Measurements from ENCODE around the gene ATP11A. TPM values are rescaled to one million over a fixed set of nuclear protein-coding genes. Genes with fewer than 3 reads are reported as not detected.

ATP11A gene
- total RNA-seq, 2 donors from 2014 or later = 33.1 to 53.7 TPM

DNA sequence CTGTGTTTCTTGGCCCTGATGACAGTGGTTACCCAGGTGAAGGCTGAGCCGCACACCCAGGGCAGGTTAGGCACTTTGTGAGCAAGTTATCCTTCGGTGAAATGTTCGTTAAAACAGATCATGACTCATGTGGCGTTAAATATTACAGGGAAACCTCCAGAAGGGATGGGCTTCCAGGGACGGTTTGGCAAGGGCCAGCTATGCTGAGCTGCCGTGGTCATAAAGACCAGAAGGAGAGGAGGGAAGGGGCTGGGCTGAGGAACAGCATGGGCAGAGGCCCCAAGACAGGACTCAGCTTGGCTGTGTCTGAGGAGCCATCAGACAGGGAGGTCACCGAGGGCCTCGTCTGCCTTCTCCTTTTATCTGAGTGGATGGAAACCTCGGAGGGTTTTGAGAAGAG, 47.5 kb downstream of the ATP11A start:
- H3K9me3 Mint-ChIP-seq = no peaks in the 10 kb centered on the region

DNA sequence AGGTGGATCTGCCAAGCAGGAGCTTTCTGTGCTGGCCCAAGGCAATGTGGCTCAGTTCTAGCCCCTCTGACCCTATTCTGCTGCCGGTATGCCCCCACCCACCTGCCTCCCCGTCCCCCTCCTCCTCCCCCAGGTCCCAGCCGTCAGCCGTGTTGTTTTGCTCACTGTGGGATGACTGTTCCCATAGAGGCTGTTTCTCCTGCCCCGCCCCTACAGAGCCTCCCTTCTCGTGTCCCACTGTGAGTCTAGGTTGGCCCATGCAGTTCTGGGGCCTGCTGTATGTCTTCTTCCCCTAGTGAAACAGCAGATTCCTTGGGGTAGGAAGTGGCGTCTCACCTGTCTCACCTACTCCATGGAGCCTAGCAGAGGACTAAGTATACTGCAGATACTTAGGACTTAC, 48.8 kb downstream of the ATP11A start:
- no peak overlapping the region for H3K27ac Mint-ChIP-seq
- no peak for ATAC-seq
- H3K9me3 Mint-ChIP-seq = no peaks in the 10 kb centered on the region
- no peak for DNase-seq (ENCODE audit: low spot score in 2 of 2)
- H3K36me3 Mint-ChIP-seq = no peaks in the 10 kb centered on the region

More for the DNA sequence above, 47.5 kb downstream of the ATP11A start:
- H3K27ac Mint-ChIP-seq = peak overlapping the region in 1 of 2 donors; percentile 44
- DNase-seq (ENCODE audit: low spot score in 2 of 2) (no peak), ATAC-seq (no peak)
- H3K36me3 Mint-ChIP-seq = no peaks in the 10 kb centered on the region

DNA sequence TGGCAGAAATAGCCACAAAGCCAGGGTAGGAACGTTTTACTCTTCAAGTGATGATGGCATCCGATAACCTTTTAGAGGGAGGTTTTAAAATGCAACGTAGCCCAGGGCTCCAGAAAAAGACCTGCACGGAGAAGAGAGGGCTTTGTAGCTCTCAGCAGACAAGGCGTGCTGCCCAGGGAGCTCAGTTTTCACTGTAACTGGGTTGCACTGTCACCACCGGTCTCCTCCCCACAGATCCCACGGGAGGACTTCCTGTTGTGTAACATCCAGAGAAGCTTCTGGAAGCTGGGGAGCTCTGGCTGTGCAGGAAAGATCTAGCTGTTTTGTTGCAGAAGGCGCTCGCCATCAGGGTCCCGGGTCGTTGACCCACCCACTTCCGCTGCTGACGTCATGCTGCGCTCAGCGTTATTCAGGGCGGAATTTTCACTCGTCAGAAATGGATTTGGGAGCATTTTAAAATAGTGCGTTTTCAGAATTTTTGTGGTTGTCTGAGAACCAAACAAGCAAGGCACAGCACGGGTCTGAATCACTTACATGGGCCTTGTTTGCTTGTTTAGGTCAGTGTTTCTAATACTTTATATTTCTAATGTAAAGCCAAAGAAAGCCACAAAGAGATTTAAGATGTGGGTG, 50.8 kb downstream of the ATP11A start:
- Mint-ChIP-seq H3K27ac (peak overlapping the region in 1 of 2 donors; percentile 37), H3K9me3 (no peaks in the 10 kb centered on the region), H3K36me3 (no peaks in the 10 kb centered on the region)
- no peak for DNase-seq (ENCODE audit: low spot score in 2 of 2)
- ATAC-seq = no peak

DNA sequence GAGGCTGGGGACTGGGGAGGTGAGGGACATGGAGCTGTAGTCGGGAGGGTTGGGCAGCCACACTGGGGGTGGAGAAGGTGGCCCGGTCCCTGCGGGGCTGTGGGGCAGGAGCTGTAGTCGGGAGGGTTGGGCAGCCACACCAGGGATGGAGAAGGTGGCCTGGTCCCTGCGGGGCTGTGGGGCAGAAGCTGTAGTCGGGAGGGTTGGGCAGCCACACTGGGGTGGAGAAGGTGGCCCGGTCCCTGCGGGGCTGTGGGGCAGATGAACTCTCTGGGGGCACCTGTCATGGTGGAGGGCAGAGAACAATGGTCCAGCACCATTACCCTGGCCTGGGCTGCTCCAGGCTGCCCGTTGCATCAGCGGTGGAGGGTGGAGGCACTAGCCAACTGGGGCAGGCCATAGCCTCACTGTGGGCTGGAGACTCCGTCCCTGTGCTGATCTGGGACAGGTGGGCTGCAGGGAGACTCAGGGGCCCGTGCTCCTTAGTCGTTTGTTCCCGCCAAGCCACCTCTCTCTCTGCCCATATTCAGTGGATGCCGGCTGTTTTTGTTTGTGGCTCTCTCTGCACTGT, 51.4 kb downstream of the ATP11A start:
- no peak for DNase-seq (ENCODE audit: low spot score in 2 of 2)
- no peak for ATAC-seq
- Mint-ChIP-seq H3K27ac (peak overlapping the region in 1 of 2 donors; percentile 37), H3K36me3 (no peaks in the 10 kb centered on the region), H3K9me3 (no peaks in the 10 kb centered on the region)

DNA sequence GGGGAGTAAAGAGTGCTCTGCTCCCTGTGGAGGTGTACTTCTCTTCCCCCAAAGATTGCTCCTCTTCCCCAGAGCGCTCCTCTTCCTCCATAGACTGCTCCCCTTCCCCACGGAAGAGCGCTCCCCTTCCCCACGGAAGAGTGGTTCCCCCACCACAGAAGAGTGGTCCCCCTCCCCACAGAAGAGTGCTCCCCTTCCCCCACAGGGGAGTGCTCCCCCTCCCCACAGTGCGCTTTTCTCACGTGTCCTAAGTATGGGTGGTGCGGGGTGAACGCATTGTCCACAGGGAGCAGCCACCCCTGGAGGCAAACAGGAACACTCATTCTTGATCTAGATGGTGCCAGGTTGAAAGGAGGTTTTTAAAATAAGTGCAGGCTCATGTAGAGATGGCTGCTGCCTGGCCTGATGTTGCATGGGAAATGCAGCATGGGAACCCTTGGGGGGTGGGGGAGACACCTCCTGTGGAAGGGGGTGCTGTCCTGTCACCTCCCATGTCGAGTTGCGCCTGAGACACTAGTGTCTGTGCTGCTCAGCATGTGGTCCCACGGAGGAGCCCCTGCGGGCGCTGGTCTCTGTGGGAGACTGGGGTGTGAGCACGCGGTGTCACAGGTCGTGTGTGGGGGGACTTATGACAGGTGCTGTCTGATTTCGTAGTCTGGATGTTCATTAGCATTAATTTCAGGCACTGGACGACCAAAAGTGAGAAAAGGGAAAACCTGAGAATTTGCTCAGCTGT, 52.2 kb downstream of the ATP11A start:
- H3K9me3 Mint-ChIP-seq = no peaks in the 10 kb centered on the region
- DNase-seq (ENCODE audit: low spot score in 2 of 2) (no peak), ATAC-seq (no peak)
- no peaks in the 10 kb centered on the region for H3K36me3 Mint-ChIP-seq
- H3K27ac Mint-ChIP-seq = peak overlapping the region in 1 of 2 donors; percentile 19

DNA sequence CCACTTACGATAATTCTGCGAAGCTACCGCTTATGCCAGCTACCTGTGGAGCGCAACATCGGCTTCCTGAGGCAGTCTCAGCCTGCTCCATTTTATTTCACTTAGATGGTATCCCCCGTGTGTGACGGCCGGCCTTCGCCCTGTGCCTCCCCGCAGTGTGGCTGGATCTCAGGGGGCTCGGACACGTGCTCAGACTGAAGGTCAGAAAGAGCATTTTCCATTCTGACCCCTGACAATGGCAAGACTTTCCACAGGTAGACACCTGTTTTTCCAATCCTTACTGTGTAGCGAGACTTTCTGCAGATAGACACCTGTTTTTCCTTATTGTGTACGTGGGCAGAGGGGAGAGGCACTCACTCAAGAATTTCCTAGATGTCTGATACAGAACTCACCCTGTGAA, 52.7 kb downstream of the ATP11A start:
- ATAC-seq (no peak), DNase-seq (ENCODE audit: low spot score in 2 of 2) (no peak)
- peak overlapping the region in 1 of 2 donors; percentile 19 for H3K27ac Mint-ChIP-seq
- H3K36me3 Mint-ChIP-seq = no peaks in the 10 kb centered on the region
- no peaks in the 10 kb centered on the region for H3K9me3 Mint-ChIP-seq

DNA sequence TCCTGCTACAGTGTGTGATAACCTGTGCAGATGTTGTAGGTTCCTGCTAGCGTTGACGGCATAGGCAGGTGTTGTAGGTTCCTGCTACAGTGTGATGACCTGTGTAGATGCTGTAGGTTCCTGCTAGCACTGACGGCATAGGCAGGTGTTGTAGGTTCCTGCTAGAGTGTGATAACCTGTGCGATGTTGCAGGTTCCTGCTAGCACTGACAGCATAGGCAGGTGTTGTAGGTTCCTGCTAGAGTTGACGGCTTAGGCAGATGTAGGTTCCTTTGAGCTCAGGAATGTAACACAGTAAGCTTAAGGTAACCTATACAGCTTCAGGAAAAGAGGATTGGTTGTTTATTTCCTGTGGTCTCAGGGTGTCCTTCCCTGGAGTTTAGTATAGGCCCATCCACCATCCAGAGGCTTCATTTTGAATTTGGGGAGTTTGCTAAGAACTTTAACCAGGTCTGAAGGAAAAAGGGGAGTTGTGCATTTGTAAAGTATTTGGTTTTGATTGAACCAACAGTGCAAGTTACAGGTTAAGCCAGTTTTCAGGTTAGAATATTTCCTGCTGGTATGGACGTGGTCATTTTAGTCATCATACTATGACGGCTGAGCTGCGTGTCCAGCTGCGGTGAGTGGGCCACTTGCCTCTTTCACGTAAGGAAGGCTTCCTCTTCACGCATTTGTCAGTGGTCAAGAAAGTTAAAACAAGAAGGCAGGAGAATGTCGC, 53.8 kb downstream of the ATP11A start:
- ATAC-seq (no peak), DNase-seq (ENCODE audit: low spot score in 2 of 2) (no peak)
- H3K36me3 Mint-ChIP-seq = no peaks in the 10 kb centered on the region
- H3K9me3 Mint-ChIP-seq = no peaks in the 10 kb centered on the region
- no peak overlapping the region for H3K27ac Mint-ChIP-seq

DNA sequence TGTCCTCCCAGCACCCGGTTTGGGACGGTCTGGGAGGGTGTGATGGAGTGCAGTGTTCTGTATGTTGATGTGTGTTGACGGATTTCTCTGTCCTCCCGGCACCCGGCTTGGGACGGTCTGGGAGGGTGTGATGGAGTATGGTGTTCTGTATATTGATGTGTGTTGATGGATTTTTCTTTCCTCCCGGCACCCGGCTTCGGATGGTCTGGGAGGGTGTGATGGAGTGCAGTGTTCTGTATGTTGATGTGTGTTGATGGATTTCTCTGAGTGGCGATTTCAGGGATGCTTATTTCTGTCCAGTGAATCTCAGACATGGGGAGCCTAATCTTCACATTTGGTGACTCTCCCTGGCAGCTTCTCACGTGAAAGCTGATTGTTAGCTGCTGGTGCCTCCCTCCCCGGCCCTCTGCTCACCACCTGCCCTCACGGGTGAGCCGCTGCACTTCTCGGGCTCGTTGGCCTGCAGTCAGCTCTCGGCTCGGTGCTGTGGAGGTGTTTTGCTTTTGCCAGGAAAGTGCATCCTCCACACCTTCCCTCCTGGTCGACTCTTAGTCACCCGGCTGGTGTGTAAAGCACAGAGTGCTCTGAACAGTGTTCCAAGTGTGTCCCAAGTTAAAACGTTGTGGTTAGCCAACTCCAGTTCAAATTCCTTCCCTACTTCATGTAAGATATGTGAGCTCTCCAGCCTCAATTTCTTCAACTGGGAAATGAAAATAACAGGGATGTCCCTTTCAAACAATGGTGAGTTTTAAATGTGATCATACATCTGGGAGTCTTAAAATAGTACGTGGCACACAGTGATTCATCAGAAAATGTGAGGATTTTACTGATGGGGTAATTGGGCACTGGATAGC, 54.6 kb downstream of the ATP11A start:
- H3K36me3 Mint-ChIP-seq = no peaks in the 10 kb centered on the region
- ATAC-seq = no peak
- H3K27ac Mint-ChIP-seq = no peak overlapping the region
- no peaks in the 10 kb centered on the region for H3K9me3 Mint-ChIP-seq
- no peak for DNase-seq (ENCODE audit: low spot score in 2 of 2)

DNA sequence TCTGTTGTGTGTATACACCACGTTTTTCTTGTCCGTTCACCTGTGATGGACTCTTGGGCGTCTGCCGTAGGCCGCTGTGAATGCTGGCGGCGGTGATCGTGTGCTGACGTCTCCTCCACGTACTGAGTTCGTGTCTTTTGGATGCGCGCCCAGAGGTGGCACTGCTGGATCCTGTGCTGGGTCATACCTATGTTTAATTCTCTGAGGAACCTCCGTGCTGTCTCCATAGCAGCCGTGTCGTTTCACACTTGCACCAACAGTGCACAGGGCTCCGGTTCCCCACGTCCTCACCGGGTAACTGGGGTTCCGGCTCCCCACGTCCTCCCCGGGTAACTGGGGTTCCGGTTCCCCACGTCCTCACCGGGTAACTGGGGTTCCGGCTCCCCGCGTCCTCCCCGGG, 56.2 kb downstream of the ATP11A start:
- H3K9me3 Mint-ChIP-seq = no peaks in the 10 kb centered on the region
- no peaks in the 10 kb centered on the region for H3K36me3 Mint-ChIP-seq
- DNase-seq (ENCODE audit: low spot score in 2 of 2) (no peak), ATAC-seq (no peak)
- H3K27ac Mint-ChIP-seq = no peak overlapping the region

DNA sequence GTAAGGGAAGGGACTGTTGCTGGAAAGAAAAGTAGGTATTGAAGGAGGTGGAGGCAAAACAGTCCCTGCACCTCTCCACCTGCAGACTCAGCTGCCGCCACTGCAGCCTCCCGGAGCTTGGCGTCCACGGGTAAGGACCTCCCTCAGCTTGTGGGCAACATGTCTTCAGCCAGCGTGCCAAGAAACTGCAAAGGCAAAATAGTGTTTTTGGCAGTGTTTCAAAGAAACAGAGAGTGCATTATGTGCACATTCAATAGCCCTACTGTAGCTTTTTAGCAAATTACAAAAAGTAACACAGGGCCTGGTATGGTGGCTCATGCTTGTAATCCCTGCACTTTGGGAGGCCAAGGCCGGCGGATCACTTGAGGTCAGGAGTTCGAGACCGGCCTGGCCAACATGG, 57.4 kb downstream of the ATP11A start:
- ATAC-seq = no peak
- no peaks in the 10 kb centered on the region for H3K36me3 Mint-ChIP-seq
- no peak for DNase-seq (ENCODE audit: low spot score in 2 of 2)
- H3K9me3 Mint-ChIP-seq = no peaks in the 10 kb centered on the region
- no peak overlapping the region for H3K27ac Mint-ChIP-seq

DNA sequence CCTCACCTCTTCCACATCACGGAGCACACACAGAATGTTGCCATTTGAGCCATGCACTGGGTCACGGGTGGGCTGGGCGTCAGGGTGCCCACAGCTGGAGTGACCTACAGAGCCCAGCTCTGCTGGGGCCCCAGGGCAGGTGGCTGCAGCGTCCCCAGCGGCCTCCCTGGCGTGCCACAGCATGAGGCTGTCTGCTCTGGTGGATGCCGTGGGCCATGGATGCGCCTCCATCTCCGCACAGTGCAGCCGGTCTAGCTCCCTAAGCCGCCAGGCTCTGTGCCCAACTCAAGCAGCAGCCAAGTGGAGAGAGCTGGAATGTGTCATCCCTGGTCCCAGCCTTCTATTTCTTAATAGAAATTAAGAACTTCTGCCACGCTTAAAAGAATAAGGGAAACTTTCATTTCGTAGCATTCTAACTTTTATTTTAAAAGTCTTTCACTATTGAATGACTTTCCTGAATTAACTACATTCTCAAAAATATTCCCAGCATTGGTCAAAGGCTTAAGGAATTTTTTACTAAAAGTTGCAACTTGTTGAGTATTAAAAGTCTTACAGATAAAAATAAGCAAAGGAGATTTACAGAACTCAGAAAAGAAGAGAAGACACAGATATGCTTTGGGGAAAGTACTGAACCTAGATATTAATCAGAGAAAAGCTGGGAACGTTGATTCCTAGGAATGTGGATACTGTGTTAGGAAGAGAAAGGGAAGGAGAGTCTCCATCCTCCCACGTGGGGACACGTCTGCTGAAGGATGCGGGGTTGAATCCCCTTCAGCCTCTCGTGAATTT, 59.3 kb downstream of the ATP11A start:
- Mint-ChIP-seq H3K36me3 (no peaks in the 10 kb centered on the region), H3K27ac (no peak overlapping the region), H3K9me3 (no peaks in the 10 kb centered on the region)
- ATAC-seq (no peak), DNase-seq (ENCODE audit: low spot score in 2 of 2) (no peak)

DNA sequence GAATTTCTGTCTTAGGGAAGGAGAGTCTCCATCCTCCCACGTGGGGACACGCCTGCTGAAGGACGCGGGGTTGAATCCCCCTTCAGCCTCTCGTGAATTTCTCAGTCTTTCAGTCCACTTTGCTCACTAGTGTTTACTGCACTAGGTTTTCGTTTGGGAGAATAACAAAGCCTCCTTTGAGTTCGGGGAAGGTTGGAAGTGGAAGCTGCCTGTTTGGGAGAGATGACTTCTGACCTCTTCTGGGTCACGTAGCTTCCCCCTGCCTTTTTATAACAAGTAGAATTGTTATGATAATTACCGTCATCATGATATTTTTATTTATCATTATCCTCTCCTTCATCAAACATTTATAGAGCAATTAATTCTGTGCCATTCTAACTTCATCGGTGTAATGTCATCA, 60.7 kb downstream of the ATP11A start:
- ATAC-seq (no peak), DNase-seq (ENCODE audit: low spot score in 2 of 2) (no peak)
- H3K36me3 Mint-ChIP-seq = no peaks in the 10 kb centered on the region
- H3K9me3 Mint-ChIP-seq = no peaks in the 10 kb centered on the region
- H3K27ac Mint-ChIP-seq = no peak overlapping the region

DNA sequence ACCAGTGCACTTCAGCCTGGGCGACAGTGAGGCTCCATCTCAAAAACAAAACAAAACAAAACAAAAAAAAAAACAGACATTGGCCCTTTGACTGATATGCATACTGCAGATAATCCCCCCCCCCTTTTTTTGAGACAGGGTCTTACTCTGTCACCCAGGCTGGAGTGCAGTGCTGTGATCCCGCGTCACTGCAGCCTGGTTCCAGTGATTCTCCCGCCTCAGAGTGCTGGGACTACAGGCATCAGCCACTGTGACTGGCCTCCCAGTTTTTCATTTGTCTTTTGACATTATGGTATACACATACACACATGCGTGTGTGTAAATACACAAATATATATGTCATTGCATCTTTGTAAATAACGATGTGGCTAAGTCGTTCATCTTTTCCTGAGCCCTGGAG, 61.8 kb downstream of the ATP11A start:
- peak overlapping the region in 1 of 2 donors; percentile 35 for H3K27ac Mint-ChIP-seq
- no peaks in the 10 kb centered on the region for H3K9me3 Mint-ChIP-seq
- no peak for DNase-seq (ENCODE audit: low spot score in 2 of 2)
- no peaks in the 10 kb centered on the region for H3K36me3 Mint-ChIP-seq
- ATAC-seq = no peak

DNA sequence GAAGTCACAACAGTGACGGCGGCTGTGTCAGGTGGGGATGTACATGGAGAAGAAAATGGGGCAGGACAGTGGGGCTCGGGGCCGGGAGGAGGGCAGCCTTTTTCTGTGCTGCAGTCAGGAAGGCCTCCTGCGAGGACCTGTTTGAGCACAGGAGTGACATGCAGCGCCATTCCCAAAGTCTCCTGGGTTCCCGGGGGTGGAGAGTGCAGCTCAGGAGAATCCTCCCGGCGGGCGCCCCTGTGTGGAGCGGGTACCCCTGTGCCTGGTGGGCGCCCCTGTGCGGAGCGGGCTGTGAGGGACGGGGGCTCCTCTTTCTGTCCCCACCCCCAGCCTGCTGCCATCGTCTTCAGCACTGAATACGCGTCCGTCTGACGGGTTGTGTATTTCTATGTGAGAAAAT, 62.4 kb downstream of the ATP11A start:
- no peaks in the 10 kb centered on the region for H3K36me3 Mint-ChIP-seq
- no peaks in the 10 kb centered on the region for H3K9me3 Mint-ChIP-seq
- peak overlapping the region in 1 of 2 donors; percentile 35 for H3K27ac Mint-ChIP-seq
- DNase-seq (ENCODE audit: low spot score in 2 of 2) = no peak
- no peak for ATAC-seq

DNA sequence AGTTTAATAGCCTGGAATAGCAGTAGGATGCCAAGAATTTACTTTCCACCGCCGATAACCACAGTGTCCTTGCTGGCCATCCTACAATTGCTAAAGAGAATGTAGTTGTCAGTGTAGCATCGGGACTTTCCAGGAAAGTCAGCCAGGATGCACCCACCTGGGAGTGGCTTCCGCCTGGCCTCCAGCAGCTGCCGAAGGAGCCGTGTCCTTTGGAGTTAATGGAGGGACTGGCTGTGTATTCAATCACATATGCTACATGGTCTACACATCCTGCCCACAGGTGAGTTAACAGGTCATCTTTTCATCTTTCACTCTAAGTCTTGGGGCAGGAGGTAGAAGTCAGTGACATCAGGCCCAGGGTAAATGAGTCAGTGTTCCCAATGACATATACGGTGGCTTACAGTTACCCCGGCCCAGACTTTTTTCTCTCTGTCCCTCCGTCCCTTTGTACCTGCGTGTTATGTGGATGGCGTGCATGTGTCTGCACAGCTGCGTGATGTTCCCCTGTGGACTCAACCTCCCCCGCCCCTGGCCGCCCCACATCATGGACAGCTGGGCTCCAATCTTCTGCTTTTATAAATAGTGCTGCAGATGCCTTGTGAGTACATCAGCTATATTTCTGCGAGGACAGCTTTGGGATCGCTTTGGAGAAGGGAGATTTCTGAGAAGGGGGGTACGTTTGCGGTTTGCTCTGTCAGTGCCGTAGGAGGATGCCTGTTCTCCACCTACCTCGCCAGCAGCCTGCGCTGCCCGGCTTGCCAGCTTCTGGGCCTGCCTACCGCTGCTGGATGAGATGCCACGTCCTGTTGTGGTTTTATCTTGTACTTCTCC, 63.1 kb downstream of the ATP11A start:
- Mint-ChIP-seq H3K9me3 (no peaks in the 10 kb centered on the region), H3K36me3 (no peaks in the 10 kb centered on the region), H3K27ac (peak overlapping the region; percentile 77)
- peak; percentile 95 to 97 for ATAC-seq
- peak; percentile 8 to 64 for DNase-seq (ENCODE audit: low spot score in 2 of 2)

Data from activated naive CD4-positive, alpha-beta T cell treated with anti-CD3 and anti-CD28 coated beads, Interleukin-2, amount 50 U/mL, for 72 hours (primary cell).